GM23338 (cell line): ENCODE results near the gene MAST4. TPM values are rescaled to one million over a fixed set of nuclear protein-coding genes. Genes with fewer than 3 reads are reported as not detected.

Source experiments
- ATAC-seq: fragments of 200-7000 bp; cut with Tn5 transposase; 3 replicates; pipeline ENCODE4 v1.9.1; 2020
- DNase-seq: peaks from one replicate; pipeline ENCODE4 v3.0.0-alpha.2; 2015; ENCODE audit warnings: low spot score
- H2AFZ ChIP-seq: fragments of 200-600 bp; sonication (generic); 2 replicates; pipeline ENCODE4 v1.8.0; 2016; ENCODE audit warnings: antibody characterized with exemption, mild to moderate bottlenecking, moderate library complexity
- H3F3A ChIP-seq: fragments of 200-600 bp; sonication (generic); replicated peaks from 2 replicates; pipeline ENCODE4 v1.8.0; 2017; ENCODE audit warnings: antibody characterized with exemption, mixed run types, low read depth
- H3K27ac ChIP-seq: fragments of 200-600 bp; sonication (generic); 2 replicates; pipeline ENCODE4 v1.6.1; 2016; ENCODE audit warnings: low read depth
- H3K27me3 ChIP-seq: fragments of 200-600 bp; sonication (generic); 2 replicates; pipeline ENCODE4 v1.8.0; 2016; ENCODE audit warnings: mild to moderate bottlenecking, mixed run types, moderate library complexity; ENCODE audit not compliant: insufficient read depth
- H3K36me3 ChIP-seq: fragments of 200-600 bp; sonication (generic); 2 replicates; pipeline ENCODE4 v1.8.0; 2016; ENCODE audit warnings: mild to moderate bottlenecking; ENCODE audit not compliant: insufficient read depth
- H3K4me1 ChIP-seq: fragments of 200-600 bp; sonication (generic); 2 replicates; pipeline ENCODE4 v1.8.0; 2016; ENCODE audit warnings: mild to moderate bottlenecking, moderate library complexity; ENCODE audit not compliant: insufficient read depth
- H3K4me2 ChIP-seq: fragments of 200-600 bp; sonication (generic); 2 replicates; pipeline ENCODE4 v1.7.1; 2017; ENCODE audit warnings: mixed run types
- H3K4me3 ChIP-seq: fragments of 200-600 bp; sonication (generic); 2 replicates; pipeline ENCODE4 v1.6.1; 2016; ENCODE audit warnings: mixed run types
- H3K79me2 ChIP-seq: fragments of 200-600 bp; sonication (generic); replicated peaks from 2 replicates; pipeline ENCODE4 v1.8.0; 2017; ENCODE audit warnings: mild to moderate bottlenecking; ENCODE audit not compliant: insufficient read depth
- H3K9me2 ChIP-seq: fragments of 200-600 bp; sonication (generic); 2 replicates; pipeline ENCODE4 v1.8.0; 2017; ENCODE audit not compliant: insufficient read depth
- H4K20me1 ChIP-seq: fragments of 200-600 bp; sonication (generic); replicated peaks from 2 replicates; pipeline ENCODE4 v1.8.0; 2017; ENCODE audit warnings: mild to moderate bottlenecking; ENCODE audit not compliant: insufficient read depth
- H3K27ac Mint-ChIP-seq: 2 replicates; pipeline ENCODE4 v1.8.0; 2020; ENCODE audit warnings: inconsistent platforms, mild to moderate bottlenecking, moderate library complexity, mixed read lengths
- H3K27me3 Mint-ChIP-seq: 3 replicates; pipeline ENCODE4 v1.8.0; 2022; ENCODE audit warnings: low read depth, mild to moderate bottlenecking, moderate library complexity, mixed read lengths, inconsistent platforms; ENCODE audit not compliant: insufficient read depth, poor library complexity
- H3K36me3 Mint-ChIP-seq: 3 replicates; pipeline ENCODE4 v1.8.0; 2021; ENCODE audit warnings: low read depth, mild to moderate bottlenecking, inconsistent platforms, moderate library complexity, mixed read lengths
- H3K4me1 Mint-ChIP-seq: 3 replicates; pipeline ENCODE4 v1.8.0; 2020; ENCODE audit warnings: mild to moderate bottlenecking, inconsistent platforms, mixed read lengths
- H3K4me3 Mint-ChIP-seq: 3 replicates; pipeline ENCODE4 v1.8.0; 2021; ENCODE audit warnings: moderate library complexity, mild to moderate bottlenecking, inconsistent platforms, mixed read lengths
- H3K9me3 Mint-ChIP-seq: 3 replicates; pipeline ENCODE4 v1.8.0; 2020; ENCODE audit warnings: moderate library complexity, mild to moderate bottlenecking, inconsistent platforms, mixed read lengths
- CREB1 ChIP-seq: fragments of 250-450 bp; sonication (Bioruptor Pico); IDR thresholded peaks from 2 replicates; pipeline ENCODE4 v1.5.0; 2020; ENCODE audit warnings: low read depth, mild to moderate bottlenecking, moderate library complexity
- CTCF ChIP-seq, 2 experiments: fragments of 200-600 bp in 1 of 2; sonication (generic) in 1 of 2; conservative IDR thresholded peaks; 2 replicates each; pipeline versions ENCODE4 v1.5.1 to v1.6.1; 2016 to 2017; ENCODE audit warnings: antibody characterized with exemption in 2 of 2, low read depth in 2 of 2, mild to moderate bottlenecking in 2 of 2, moderate library complexity in 1 of 2
- ETS1 ChIP-seq: IDR thresholded peaks from 2 replicates; pipeline ENCODE4 v1.6.1; 2016; ENCODE audit warnings: antibody characterized with exemption
- JUNB ChIP-seq: IDR thresholded peaks from one replicate; pipeline ENCODE4 v1.6.1; 2016; ENCODE audit warnings: antibody characterized with exemption; ENCODE audit not compliant: unreplicated experiment
- REST ChIP-seq: IDR thresholded peaks from one replicate; pipeline ENCODE4 v1.6.1; 2018; ENCODE audit warnings: antibody characterized with exemption; ENCODE audit not compliant: unreplicated experiment
- ZNF114 ChIP-seq: fragments of 250-450 bp; sonication (Bioruptor Pico); IDR thresholded peaks from 2 replicates; pipeline ENCODE4 v1.5.0; 2020; ENCODE audit warnings: mild to moderate bottlenecking, moderate library complexity
- ZNF462 ChIP-seq: fragments of 250-450 bp; sonication (Bioruptor Pico); IDR thresholded peaks from 2 replicates; pipeline ENCODE4 v1.5.0; 2020; ENCODE audit warnings: mild to moderate bottlenecking, moderate library complexity
- polyA plus RNA-seq: library from polyadenylated mRNA; unstranded; fragments of >200 nt; fragmentation: Nextera tagmentation; extraction: Ambion mirVana; gene quantifications from 2 replicates; pipeline ENCODE4 v1.2.1, GENCODE V29; 2016
- total RNA-seq: library from RNA; depleted of rRNA; stranded (reverse); fragments of >200 nt; shearing (Covaris generic); gene quantifications from 2 replicates; pipeline ENCODE4 v1.2.3, GENCODE V29; 2014

The MAST4 gene
- total and polyA plus RNA-seq, 2 experiments from 2014 or later, result 3.6 to 8.5 TPM

GRCh38 chr5:66724349-66725139 is 128.4 kb downstream of the MAST4 start (continued):
- TF ChIP-seq REST, result no peak
- TF ChIP-seq CTCF (conservative IDR thresholded peaks at IDR 0.05; ENCODE audit: low read depth in 2 of 2), result peak in 1 of 2 experiments; percentile 22; a peak in 2 of 4 replicates

GRCh38 chr5:66727630-66728029 is 131.4 kb downstream of the MAST4 start:
- Mint-ChIP-seq H3K27me3 (no peaks in the 10 kb centered on the region), H3K4me1 (peaks cover 7% of the 10 kb centered on the region), H3K4me3 (no peak overlapping the region), H3K9me3 (no peaks in the 10 kb centered on the region), H3K36me3 (no peaks in the 10 kb centered on the region), H3K27ac (no peak overlapping the region)
- H3K4me1 ChIP-seq, result no peaks in the 10 kb centered on the region
- H3F3A ChIP-seq, result no peaks in the 10 kb centered on the region
- no peaks in the 10 kb centered on the region for H3K27me3 ChIP-seq
- no peaks in the 10 kb centered on the region for H3K36me3 ChIP-seq
- ATAC-seq, result no peak
- no peaks in the 10 kb centered on the region for H4K20me1 ChIP-seq
- H2AFZ ChIP-seq, result no peak overlapping the region
- H3K4me2 ChIP-seq, result no peak overlapping the region
- H3K9me2 ChIP-seq, result no peaks in the 10 kb centered on the region
- H3K4me3 ChIP-seq, result no peak overlapping the region
- no peak for DNase-seq
- no peaks in the 10 kb centered on the region for H3K79me2 ChIP-seq
- no peak overlapping the region for H3K27ac ChIP-seq
- TF ChIP-seq ZNF114 (CRISPR knock-in tag) (no peak), CREB1 (CRISPR knock-in tag) (no peak), ETS1 (no peak), JUNB (no peak), ZNF462 (CRISPR knock-in tag) (no peak), REST (no peak)
